Activated naive CD4-positive, alpha-beta T cell treated with anti-CD3 and anti-CD28 coated beads for 36 hours (primary cell): ENCODE data around the gene CDKN1C. TPM values are rescaled to one million over a fixed set of nuclear protein-coding genes. Genes with fewer than 3 reads are reported as not detected.

Experiments
- CTCF ChIA-PET: fragments of 350-600 bp; sonication (Branson Sonifier 250); formaldehyde crosslinking; loops from one replicate; lab custom pipeline; 2021; ENCODE audit warnings: antibody characterized with exemption; lab: Charles Lee
- DNase-seq: peaks from one replicate; pipeline ENCODE4 v3.0.0-alpha.2; 2020
- H3K27ac Mint-ChIP-seq: one replicate; pipeline ENCODE4 v1.8.0; 2021; ENCODE audit warnings: mild to moderate bottlenecking, mixed read lengths
- H3K27me3 Mint-ChIP-seq: one replicate; pipeline ENCODE4 v1.8.0; 2021; ENCODE audit warnings: low read depth, mixed read lengths
- H3K36me3 Mint-ChIP-seq: one replicate; pipeline ENCODE4 v1.8.0; 2021; ENCODE audit warnings: low read depth, mixed read lengths
- H3K4me1 Mint-ChIP-seq: one replicate; pipeline ENCODE4 v1.8.0; 2021; ENCODE audit warnings: low read depth, mixed read lengths
- H3K4me3 Mint-ChIP-seq: one replicate; pipeline ENCODE4 v1.8.0; 2021; ENCODE audit warnings: mild to moderate bottlenecking, moderate library complexity, mixed read lengths
- H3K9me3 Mint-ChIP-seq: one replicate; pipeline ENCODE4 v1.8.0; 2021; ENCODE audit warnings: mixed read lengths
- intact Hi-C: fragments of 100-400 bp; cut with micrococcal nuclease; formaldehyde crosslinking; loops from one replicate; pipeline ENCODE4 v1.15.1; 2023
- total RNA-seq, 2 experiments: library from RNA; stranded (reverse); gene quantifications; one replicate each; pipeline ENCODE4 v1.2.3, GENCODE V29; 2021

The CDKN1C gene
- under 1 TPM; 0.17 to 0.26 TPM for total RNA-seq

GRCh38 chr11:2885678-2886081 lies at the start of gene CDKN1C:
CDKN1C (minus strand) TSS chr11:2885775; CDS start chr11:2885456, 319 bp downstream.
- CTCF ChIA-PET, result interaction anchor here (1.3 to 11.3 kb wide), 3 partner anchors 9 to 351 kb away, joined by 3 to 280 read pairs (median 4); partner anchors contain the start of gene PHLDA2
- Mint-ChIP-seq H3K4me3 (peak within 1 kb of the TSS; percentile 71), H3K27ac (no peak within 1 kb of the TSS), H3K4me1 (no peaks in the 10 kb centered on the region), H3K27me3 (peaks cover 3% of the 10 kb centered on the region), H3K9me3 (no peaks in the 10 kb centered on the region), H3K36me3 (no peaks in the 10 kb centered on the region)
- DNase-seq, result peak; percentile 76
- intact Hi-C loops, result loop anchor here (1.0 to 5.0 kb wide), 2 partner anchors 485 to 583 kb away; partner anchors contain the start of genes C11orf21, TSPAN32 and TSSC4

GRCh38 chr11:2934611-2935239 lies 49.1 kb upstream of the CDKN1C start:
- CTCF ChIA-PET, result interaction anchor here (1.0 to 1.6 kb wide), 3 partner anchors 9 to 157 kb away, joined by 4 to 5 read pairs (median 4); no protein-coding TSS in a partner anchor

DNA sequence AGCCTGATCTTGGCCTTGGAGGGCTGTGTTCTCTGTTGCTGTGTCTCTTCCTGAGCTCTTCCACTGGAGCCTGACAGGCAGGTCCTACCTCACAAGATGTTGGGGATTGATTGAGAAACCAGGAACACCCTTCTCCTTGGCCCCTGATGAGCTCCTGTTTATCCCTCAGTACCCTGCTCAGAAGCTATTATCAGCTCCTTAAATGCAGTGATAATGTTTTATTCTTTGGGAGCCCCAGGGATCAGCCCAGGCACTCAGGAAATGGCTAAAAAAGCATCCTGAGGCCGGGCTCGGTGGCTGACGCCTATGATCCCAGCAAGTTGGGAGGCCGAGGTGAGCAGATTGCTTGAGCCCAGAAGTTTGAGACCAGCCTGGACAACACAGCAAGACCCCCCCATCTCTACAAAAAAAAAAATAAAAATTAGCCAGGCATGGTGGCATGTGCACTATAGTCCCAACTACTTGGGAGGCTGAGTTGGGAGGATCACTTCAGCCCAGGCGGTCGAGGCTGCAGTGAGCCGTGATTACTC lies 48.5 kb upstream of the CDKN1C start:
- Mint-ChIP-seq H3K4me3 (no peak overlapping the region), H3K36me3 (peaks cover 10% of the 10 kb centered on the region), H3K4me1 (peaks cover 15% of the 10 kb centered on the region), H3K9me3 (peaks cover 18% of the 10 kb centered on the region), H3K27me3 (peaks cover 5% of the 10 kb centered on the region), H3K27ac (no peak overlapping the region)
- intact Hi-C loops, result no loop called here
- CTCF ChIA-PET, result interaction anchor here (1.0 to 1.6 kb wide), 4 partner anchors 9 to 157 kb away, joined by 4 to 5 read pairs (median 4); a partner anchor contains a TSS
- DNase-seq, result no peak

More at GRCh38 chr11:2934611-2935239, 49.1 kb upstream of the CDKN1C start:
- DNase-seq, result no peak
- Mint-ChIP-seq H3K27ac (no peak overlapping the region), H3K9me3 (peaks cover 23% of the 10 kb centered on the region), H3K4me3 (no peak overlapping the region), H3K4me1 (peaks cover 14% of the 10 kb centered on the region), H3K36me3 (peaks cover 14% of the 10 kb centered on the region), H3K27me3 (peaks cover 4% of the 10 kb centered on the region)
- intact Hi-C loops, result no loop called here

- Mint-ChIP-seq H3K27me3 (peaks cover 7% of the 10 kb centered on the region), H3K36me3 (peaks cover 4% of the 10 kb centered on the region), H3K4me1 (peaks cover 17% of the 10 kb centered on the region), H3K9me3 (peaks cover 12% of the 10 kb centered on the region), H3K27ac (no peak overlapping the region), H3K4me3 (no peak overlapping the region)
- intact Hi-C loops, result no loop called here
- peak; percentile 72 for DNase-seq
- CTCF ChIA-PET, result interaction anchor here (1.0 to 1.6 kb wide), 4 partner anchors 10 to 158 kb away, joined by 4 to 5 read pairs (median 4); a partner anchor contains a TSS
Measured at GRCh38 chr11:2933375-2934020, 47.9 kb upstream of the CDKN1C start.

GRCh38 chr11:2932850-2933251 lies 47.3 kb upstream of the CDKN1C start:
- no peak for DNase-seq
- H3K36me3 Mint-ChIP-seq, result peaks cover 2% of the 10 kb centered on the region
- no peak overlapping the region for H3K4me3 Mint-ChIP-seq
- H3K4me1 Mint-ChIP-seq, result peaks cover 22% of the 10 kb centered on the region
- H3K27me3 Mint-ChIP-seq, result peaks cover 13% of the 10 kb centered on the region
- no peak overlapping the region for H3K27ac Mint-ChIP-seq
- H3K9me3 Mint-ChIP-seq, result peaks cover 5% of the 10 kb centered on the region
- CTCF ChIA-PET, result interaction anchor here (1.0 to 1.7 kb wide), 3 partner anchors 11 to 30 kb away, joined by 3 to 4 read pairs (median 4); a partner anchor contains a TSS
- intact Hi-C loops, result no loop called here

DNA sequence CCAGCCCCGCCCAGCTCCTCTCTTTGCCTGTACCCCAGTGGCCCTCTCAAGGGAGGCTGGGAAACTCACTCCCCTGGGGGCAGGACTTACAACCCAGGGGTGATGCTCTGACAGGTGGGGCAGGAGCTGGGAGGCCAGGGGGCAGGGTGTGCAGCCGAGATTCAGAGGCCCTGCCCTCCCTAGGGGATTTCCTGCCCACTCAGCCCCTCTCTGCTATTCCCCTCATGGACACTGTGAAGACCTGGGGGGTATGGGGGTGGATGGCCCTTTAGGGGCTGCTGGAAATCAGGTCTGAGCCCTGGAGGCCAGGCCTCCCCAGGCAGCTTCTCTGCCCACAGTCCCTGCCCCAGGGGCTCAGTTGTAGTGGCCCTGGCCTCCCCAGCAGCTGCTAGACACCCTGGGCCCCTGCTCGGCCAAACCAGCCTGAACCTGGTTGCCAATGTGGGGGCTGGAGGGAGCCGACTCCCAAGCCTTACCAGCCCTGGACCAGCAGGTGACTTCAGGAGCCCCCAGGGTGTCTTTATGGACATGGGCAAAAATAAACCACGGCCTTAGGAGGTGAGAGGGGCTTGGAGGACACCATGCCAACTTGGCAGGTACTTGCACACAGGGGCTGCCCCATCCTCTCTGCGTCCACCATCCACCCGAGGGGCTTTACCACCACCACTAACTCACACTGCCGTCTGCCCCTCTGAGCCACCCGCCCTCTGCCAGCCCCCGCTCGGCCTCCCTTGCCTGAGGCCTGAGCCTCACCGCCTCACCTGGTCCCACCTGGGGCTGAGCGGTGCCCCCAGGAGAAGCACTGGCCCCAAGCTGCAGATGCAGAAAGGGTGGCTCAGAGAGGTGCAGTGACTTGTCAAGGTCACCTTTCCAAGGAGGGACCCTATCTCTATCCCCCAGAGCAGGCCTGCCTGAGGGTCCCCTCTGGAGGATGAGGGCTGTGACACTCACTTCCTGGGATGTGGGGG lies 46.5 kb upstream of the CDKN1C start:
- peaks cover 24% of the 10 kb centered on the region for H3K4me1 Mint-ChIP-seq
- H3K4me3 Mint-ChIP-seq, result no peak overlapping the region
- peaks cover 18% of the 10 kb centered on the region for H3K27me3 Mint-ChIP-seq
- CTCF ChIA-PET, result interaction anchor here (1.7 to 2.2 kb wide), 2 partner anchors 13 to 159 kb away, joined by 3 to 17 read pairs; no protein-coding TSS in a partner anchor
- DNase-seq, result no peak
- no peaks in the 10 kb centered on the region for H3K36me3 Mint-ChIP-seq
- no peaks in the 10 kb centered on the region for H3K9me3 Mint-ChIP-seq
- intact Hi-C loops, result no loop called here
- H3K27ac Mint-ChIP-seq, result no peak overlapping the region

DNA sequence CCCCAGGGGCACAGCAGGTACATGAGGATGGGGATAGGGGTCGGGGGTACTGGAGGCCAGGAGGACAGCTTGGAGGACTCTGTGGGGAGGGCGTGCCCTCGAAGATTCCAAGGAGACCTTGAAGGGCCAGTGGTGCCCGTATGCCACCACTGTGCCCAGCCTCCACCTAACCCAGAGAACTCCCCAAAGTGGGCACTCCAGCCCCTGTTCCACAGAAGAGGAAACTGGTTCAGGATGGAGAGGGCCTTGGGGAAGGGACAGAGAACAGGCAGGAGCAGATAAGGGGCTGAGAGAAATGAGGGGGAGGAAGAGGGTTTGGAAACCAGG lies 45.8 kb upstream of the CDKN1C start:
- no peak for DNase-seq
- peaks cover 24% of the 10 kb centered on the region for H3K4me1 Mint-ChIP-seq
- H3K36me3 Mint-ChIP-seq, result no peaks in the 10 kb centered on the region
- no peak overlapping the region for H3K27ac Mint-ChIP-seq
- intact Hi-C loops, result no loop called here
- H3K4me3 Mint-ChIP-seq, result no peak overlapping the region
- CTCF ChIA-PET, result interaction anchor here (1.7 to 2.2 kb wide), 2 partner anchors 14 to 159 kb away, joined by 3 to 17 read pairs; no protein-coding TSS in a partner anchor
- no peaks in the 10 kb centered on the region for H3K9me3 Mint-ChIP-seq
- H3K27me3 Mint-ChIP-seq, result peaks cover 19% of the 10 kb centered on the region

- H3K4me3 Mint-ChIP-seq, result peak overlapping the region; percentile 66
- H3K27me3 Mint-ChIP-seq, result peaks cover 20% of the 10 kb centered on the region
- CTCF ChIA-PET, result interaction anchor here (1.1 to 2.2 kb wide), 9 partner anchors 9 to 398 kb away, joined by 3 to 18 read pairs (median 3); no protein-coding TSS in a partner anchor
- peak overlapping the region; percentile 72 for H3K27ac Mint-ChIP-seq
- intact Hi-C loops, result loop anchor here (1.0 kb wide), 4 partner anchors 39 to 399 kb away; partner anchors contain the start of gene NAP1L4
- peak; percentile 83 for DNase-seq
- peaks cover 24% of the 10 kb centered on the region for H3K4me1 Mint-ChIP-seq
- no peaks in the 10 kb centered on the region for H3K36me3 Mint-ChIP-seq
- no peaks in the 10 kb centered on the region for H3K9me3 Mint-ChIP-seq
Measured at GRCh38 chr11:2930704-2931419, 45.3 kb upstream of the CDKN1C start.

DNA sequence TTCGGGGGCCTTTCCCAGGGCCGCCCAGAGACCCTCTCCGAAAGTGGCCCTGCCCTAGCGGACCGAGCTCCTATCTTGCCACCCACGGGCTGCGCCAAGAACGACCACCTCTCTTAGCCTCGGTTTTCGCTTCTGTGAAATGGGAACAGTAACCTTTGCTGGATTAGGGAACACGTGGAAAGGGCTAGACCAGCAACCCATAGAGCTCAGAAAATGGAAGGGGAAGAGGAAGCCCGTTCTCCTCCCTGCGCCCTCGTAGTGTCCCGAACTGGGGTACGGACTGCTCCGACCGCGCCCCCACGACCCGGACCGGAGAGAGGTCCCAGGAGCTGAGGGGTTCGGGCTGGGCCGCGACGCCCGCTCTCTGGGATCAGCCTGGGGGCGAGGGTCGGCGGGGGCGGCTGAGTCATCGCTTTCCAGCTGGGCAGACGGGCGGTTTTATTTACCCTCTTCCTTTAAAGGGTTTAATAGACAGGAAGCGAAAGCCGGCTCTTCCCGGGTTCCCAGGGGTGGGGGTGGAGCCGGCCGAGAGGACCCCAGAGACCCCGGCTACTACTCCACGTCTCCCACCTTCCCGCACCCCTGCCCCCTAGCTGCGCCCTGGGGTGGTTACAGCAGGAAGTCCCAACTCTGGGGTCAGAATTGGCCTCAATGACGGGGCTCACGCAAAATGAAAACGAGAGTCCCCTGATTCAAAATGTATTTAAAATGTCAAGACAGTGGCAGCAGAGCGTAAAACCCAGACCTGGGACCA lies 44.6 kb upstream of the CDKN1C start:
- Mint-ChIP-seq H3K27ac (peak overlapping the region; percentile 72), H3K4me3 (peak overlapping the region; percentile 75), H3K27me3 (peaks cover 20% of the 10 kb centered on the region), H3K4me1 (peaks cover 24% of the 10 kb centered on the region), H3K9me3 (no peaks in the 10 kb centered on the region), H3K36me3 (no peaks in the 10 kb centered on the region)
- peak; percentile 66 for DNase-seq
- intact Hi-C loops, result loop anchor here (1.0 kb wide), 5 partner anchors 28 to 398 kb away; partner anchors contain the start of gene NAP1L4
- CTCF ChIA-PET, result interaction anchor here (0.6 to 2.2 kb wide), 14 partner anchors 9 to 667 kb away, joined by 3 to 18 read pairs (median 4); partner anchors contain the start of gene CDKN1C

GRCh38 chr11:2929531-2929949 lies 44.0 kb upstream of the CDKN1C start:
- H3K4me1 Mint-ChIP-seq, result peaks cover 24% of the 10 kb centered on the region
- no peaks in the 10 kb centered on the region for H3K36me3 Mint-ChIP-seq
- H3K9me3 Mint-ChIP-seq, result no peaks in the 10 kb centered on the region
- H3K4me3 Mint-ChIP-seq, result peak overlapping the region; percentile 75
- intact Hi-C loops, result loop anchor here (1.0 kb wide), 1 partner anchor 27 kb away; a partner anchor contains a TSS
- H3K27me3 Mint-ChIP-seq, result peaks cover 20% of the 10 kb centered on the region
- DNase-seq, result peak; percentile 66
- H3K27ac Mint-ChIP-seq, result no peak overlapping the region
- CTCF ChIA-PET, result interaction anchor here (0.6 to 2.2 kb wide), 14 partner anchors 9 to 666 kb away, joined by 3 to 18 read pairs (median 4); partner anchors contain the start of gene CDKN1C
